Mononuclear cell (primary cell): ENCODE data around the gene MAPT. TPM values are rescaled to one million over a fixed set of nuclear protein-coding genes. Genes with fewer than 3 reads are reported as not detected.

Source experiments
- H3K27me3 ChIP-seq: 2 replicates; pipeline ENCODE4 v1.6.0; 2011; ENCODE audit warnings: low read length, control low read depth; ENCODE audit not compliant: insufficient read depth
- H3K4me1 ChIP-seq: 2 replicates; pipeline ENCODE4 v1.5.1; 2011; ENCODE audit warnings: mild to moderate bottlenecking, low read length, control low read depth; ENCODE audit not compliant: insufficient read depth
- H3K4me3 ChIP-seq: 2 replicates; pipeline ENCODE4 v1.5.1; 2011; ENCODE audit warnings: mild to moderate bottlenecking, low read length, moderate library complexity
- H3K9me3 ChIP-seq: 2 replicates; pipeline ENCODE4 v1.5.1; 2011; ENCODE audit warnings: low read depth, mild to moderate bottlenecking, control low read depth, low read length
- total RNA-seq: library from RNA; depleted of rRNA; stranded (reverse); fragments of >200 nt; gene quantifications from one replicate; pipeline ENCODE4 v1.2.3, GENCODE V29; 2012

MAPT gene
- total RNA-seq, result 0.10 TPM

GRCh38 chr17:45894022-45894784 is at the start of gene MAPT:
Gene MAPT (plus strand): TSS chr17:45894554. CDS start chr17:45962338, 67,784 bp downstream.
- Histone ChIP-seq H3K4me1 (peaks cover 40% of the 10 kb centered on the region), H3K4me3 (peak within 1 kb of the TSS; percentile 47), H3K27me3 (peaks cover 48% of the 10 kb centered on the region), H3K9me3 (no peaks in the 10 kb centered on the region)

- no peak within 1 kb of the TSS for H3K4me3 ChIP-seq
- no peaks in the 10 kb centered on the region for H3K4me1 ChIP-seq
These were observed 49.5 kb upstream of the MAPT start, which contains the start of gene SPPL2C for GRCh38 chr17:45844695-45845375. Gene SPPL2C (plus strand): TSS chr17:45844881. CDS start chr17:45844907, 26 bp downstream.

GRCh38 chr17:45845376-45846185 is 48.8 kb upstream of the MAPT start:
- Histone ChIP-seq H3K4me1 (no peaks in the 10 kb centered on the region), H3K4me3 (no peak overlapping the region), H3K27me3 (no peaks in the 10 kb centered on the region), H3K9me3 (no peaks in the 10 kb centered on the region)

More at GRCh38 chr17:45844695-45845375, 49.5 kb upstream of the MAPT start, which contains the start of gene SPPL2C:
- H3K9me3 ChIP-seq, result no peaks in the 10 kb centered on the region
- H3K27me3 ChIP-seq, result no peaks in the 10 kb centered on the region

- H3K4me1 ChIP-seq, result no peaks in the 10 kb centered on the region
- no peak overlapping the region for H3K4me3 ChIP-seq
- no peaks in the 10 kb centered on the region for H3K9me3 ChIP-seq
- H3K27me3 ChIP-seq, result no peaks in the 10 kb centered on the region
These were observed 48.1 kb upstream of the MAPT start for GRCh38 chr17:45846223-45846622.

GRCh38 chr17:45846646-45847045 is 47.7 kb upstream of the MAPT start:
- Histone ChIP-seq H3K4me3 (no peak overlapping the region), H3K9me3 (no peaks in the 10 kb centered on the region), H3K27me3 (no peaks in the 10 kb centered on the region), H3K4me1 (no peaks in the 10 kb centered on the region)

- Histone ChIP-seq H3K9me3 (no peaks in the 10 kb centered on the region), H3K27me3 (no peaks in the 10 kb centered on the region), H3K4me1 (no peaks in the 10 kb centered on the region), H3K4me3 (no peak overlapping the region)
These were observed 47.3 kb upstream of the MAPT start for GRCh38 chr17:45847101-45847500.

GRCh38 chr17:45847747-45848146 is 46.6 kb upstream of the MAPT start:
- Histone ChIP-seq H3K4me3 (no peak overlapping the region), H3K27me3 (peaks cover 3% of the 10 kb centered on the region), H3K4me1 (peaks cover 3% of the 10 kb centered on the region), H3K9me3 (no peaks in the 10 kb centered on the region)

- H3K4me1 ChIP-seq, result peaks cover 3% of the 10 kb centered on the region
- peaks cover 3% of the 10 kb centered on the region for H3K27me3 ChIP-seq
- H3K4me3 ChIP-seq, result no peak overlapping the region
- H3K9me3 ChIP-seq, result no peaks in the 10 kb centered on the region
These were observed 45.9 kb upstream of the MAPT start for GRCh38 chr17:45848405-45848804.

GRCh38 chr17:45848868-45849535 is 45.4 kb upstream of the MAPT start:
- Histone ChIP-seq H3K4me1 (peaks cover 3% of the 10 kb centered on the region), H3K9me3 (no peaks in the 10 kb centered on the region), H3K27me3 (peaks cover 3% of the 10 kb centered on the region), H3K4me3 (no peak overlapping the region)

- Histone ChIP-seq H3K9me3 (no peaks in the 10 kb centered on the region), H3K27me3 (peaks cover 3% of the 10 kb centered on the region), H3K4me3 (no peak overlapping the region), H3K4me1 (peaks cover 3% of the 10 kb centered on the region)
These were observed 44.8 kb upstream of the MAPT start for GRCh38 chr17:45849536-45849990.

GRCh38 chr17:45850011-45850410 is 44.3 kb upstream of the MAPT start:
- Histone ChIP-seq H3K27me3 (peaks cover 3% of the 10 kb centered on the region), H3K4me1 (peaks cover 3% of the 10 kb centered on the region), H3K4me3 (no peak overlapping the region), H3K9me3 (no peaks in the 10 kb centered on the region)

GRCh38 chr17:45850468-45850867 is 43.9 kb upstream of the MAPT start:
- H3K4me3 ChIP-seq, result no peak overlapping the region
- peaks cover 3% of the 10 kb centered on the region for H3K4me1 ChIP-seq
- H3K27me3 ChIP-seq, result peaks cover 3% of the 10 kb centered on the region
- H3K9me3 ChIP-seq, result no peaks in the 10 kb centered on the region

- Histone ChIP-seq H3K4me1 (peaks cover 3% of the 10 kb centered on the region), H3K9me3 (no peaks in the 10 kb centered on the region), H3K27me3 (peaks cover 3% of the 10 kb centered on the region), H3K4me3 (no peak overlapping the region)
These were observed 43.3 kb upstream of the MAPT start for GRCh38 chr17:45851022-45851421.

- Histone ChIP-seq H3K27me3 (peaks cover 3% of the 10 kb centered on the region), H3K4me3 (no peak overlapping the region), H3K9me3 (no peaks in the 10 kb centered on the region), H3K4me1 (peaks cover 3% of the 10 kb centered on the region)
These were observed 42.9 kb upstream of the MAPT start for GRCh38 chr17:45851464-45851863.
